ENCODE results near the gene CELF4. TPM values are rescaled to one million over a fixed set of nuclear protein-coding genes. Genes with fewer than 3 reads are reported as not detected.
A peak's percentile ranks its signal among the peaks of the same experiment; 100 is the strongest.

The CELF4 gene
- total and polyA plus RNA-seq, 2 of the 4 experiments (the other 2 are of a cell fraction) = not detected

GRCh38 chr18:37564711-37565100 is 892 bp downstream of the CELF4 start:
- Histone ChIP-seq H3K56ac (ENCODE audit: extremely low read depth, insufficient read depth, low read length) (no peak overlapping the region), H3K27ac (ENCODE audit: insufficient read depth, low read length) (no peak overlapping the region)
- CTCF ChIA-PET = no interaction called here

More at GRCh38 chr18:37564711-37565100, 892 bp downstream of the CELF4 start:
- ATAC-seq (ENCODE audit: low read depth) (peak; percentile 35; the same call in 1 of the 2 replicates), DNase-seq (peak; percentile 21)
- intact Hi-C loops (cut with micrococcal nuclease) (no loop called here), dilution Hi-C loops (cut with HindIII; ENCODE audit: low sequenced_read_pairs, unreplicated experiment) (no loop called here), in situ Hi-C loops (cut with MboI; ENCODE audit: low sequenced_read_pairs) (no loop called here)
- Histone ChIP-seq H3K4me3 (ENCODE audit: insufficient read depth, low read depth, low read length) (no peak overlapping the region), H3K4me1 (ENCODE audit: control insufficient read depth, insufficient read depth, low read length) (peaks cover 1% of the 10 kb centered on the region; the same call in 1 of the 2 replicates), H3K18ac (ENCODE audit: low read depth, low read length) (no peak overlapping the region), H3K79me1 (ENCODE audit: low read depth in 1 of 2, low read length in 2 of 2) (no peaks in the 10 kb centered on the region), H2AK9ac (replicated peaks; ENCODE audit: low read depth, low read length, poor library complexity) (no peak overlapping the region), H2BK15ac (ENCODE audit: low read depth, low read length) (no peak overlapping the region), H3K14ac (replicated peaks; ENCODE audit: low read depth, low read length) (no peak overlapping the region), H4K8ac (ENCODE audit: low read depth in 2 of 2, low read length in 2 of 2) (no peak overlapping the region), H3K9me3 (ENCODE audit: control insufficient read depth, insufficient read depth, low read length) (no peaks in the 10 kb centered on the region), H3K23ac (ENCODE audit: low read depth, low read length) (no peak overlapping the region), H4K91ac (ENCODE audit: insufficient read depth, low read depth, low read length) (no peak overlapping the region), H3K9me1 (ENCODE audit: insufficient read depth, low read length) (no peaks in the 10 kb centered on the region), H2BK20ac (ENCODE audit: low read depth, low read length) (no peak overlapping the region), H3K9ac (ENCODE audit: low read depth, low read length) (no peak overlapping the region), H3K36me3 (ENCODE audit: control insufficient read depth, insufficient read depth, low read length) (no peaks in the 10 kb centered on the region), H2AFZ (replicated peaks; ENCODE audit: low read length, poor library complexity) (no peak overlapping the region), H3K27me3 (ENCODE audit: control insufficient read depth, insufficient read depth, low read length) (peaks cover 45% of the 10 kb centered on the region), H4K5ac (ENCODE audit: low read depth, low read length) (no peak overlapping the region), H4K20me1 (ENCODE audit: insufficient read depth, low read length) (no peaks in the 10 kb centered on the region), H2BK5ac (ENCODE audit: low read depth, low read length, poor library complexity, severe bottlenecking) (no peak overlapping the region), H2AK5ac (ENCODE audit: low read depth, low read length) (no peak overlapping the region), H2BK120ac (ENCODE audit: low read depth, low read length) (no peak overlapping the region), H3K4ac (ENCODE audit: low read depth, low read length) (no peak overlapping the region), H3K4me2 (ENCODE audit: low read depth, low read length) (no peak overlapping the region; the same call in 1 of the 2 replicates)
- TF ChIP-seq SMC3 (IDR thresholded peaks at IDR 0.05; ENCODE audit: low read depth, low read length) (no peak), POLR2A (IDR thresholded peaks at IDR 0.05; ENCODE audit: low read depth, low read length) (no peak), CTCF (conservative IDR thresholded peaks at IDR 0.05; ENCODE audit: low read depth, low read length) (no peak), BHLHE40 (IDR thresholded peaks at IDR 0.05; ENCODE audit: low read depth, low read length) (no peak), RFX5 (IDR thresholded peaks at IDR 0.05; ENCODE audit: low read depth, low read length) (no peak), CEBPB (IDR thresholded peaks at IDR 0.05; ENCODE audit: low read depth, low read length) (no peak), MAFK (IDR thresholded peaks at IDR 0.05; ENCODE audit: low read depth, low read length) (no peak), FOS (IDR thresholded peaks at IDR 0.05; ENCODE audit: low read depth, low read length) (no peak), MXI1 (IDR thresholded peaks at IDR 0.05; ENCODE audit: borderline replicate concordance, low read depth, low read length) (no peak), USF2 (IDR thresholded peaks at IDR 0.05; ENCODE audit: low read depth, low read length) (no peak), RAD21 (IDR thresholded peaks at IDR 0.05; ENCODE audit: low read length) (no peak), CHD1 (IDR thresholded peaks at IDR 0.05; ENCODE audit: low read depth, low read length) (no peak), MAZ (IDR thresholded peaks at IDR 0.05; ENCODE audit: borderline replicate concordance, low read depth, low read length) (no peak), RCOR1 (IDR thresholded peaks at IDR 0.05; ENCODE audit: insufficient replicate concordance, low read length) (no peak), ELK1 (IDR thresholded peaks at IDR 0.05; ENCODE audit: borderline replicate concordance, low read depth, low read length) (no peak), NFE2L2 (IDR thresholded peaks at IDR 0.05; ENCODE audit: low read depth, low read length) (no peak)
- 10% methylated on average over 15 of the region's 19 CpGs; no CpG with 5 or more reads in 1 of the 2 experiments for WGBS, 2 experiments (ENCODE audit: extremely low coverage in 2 of 2, insufficient read length in 1 of 2)
- BruUV-seq (replicated peaks) = no TSS peak
- POLR2A ChIA-PET (ENCODE audit: unreplicated experiment) = no interaction called here
